Upper lobe of right lung (tissue), 1 donor: ENCODE results near the gene MORC3. TPM values are rescaled to one million over a fixed set of nuclear protein-coding genes. Genes with fewer than 3 reads are reported as not detected.

Experiments used
- ATAC-seq: fragments of 200-7000 bp; cut with Tn5 transposase; one replicate; pipeline ENCODE4 v1.9.1; 2020; ENCODE audit warnings: mild to moderate bottlenecking, moderate library complexity
- DNase-seq: peaks from one replicate; pipeline ENCODE4 v3.0.0-alpha.2; 2020
- H3K27ac ChIP-seq: fragments of 200-600 bp; one replicate; pipeline ENCODE4 v1.8.0; 2022
- H3K27me3 ChIP-seq: fragments of 200-600 bp; one replicate; pipeline ENCODE4 v1.8.0; 2022; ENCODE audit warnings: mild to moderate bottlenecking
- H3K36me3 ChIP-seq: fragments of 200-600 bp; one replicate; pipeline ENCODE4 v1.8.0; 2022
- H3K4me1 ChIP-seq: fragments of 200-600 bp; one replicate; pipeline ENCODE4 v1.8.0; 2022
- H3K4me3 ChIP-seq: fragments of 200-600 bp; one replicate; pipeline ENCODE4 v1.8.0; 2022; ENCODE audit warnings: mild to moderate bottlenecking
- H3K9me3 ChIP-seq: fragments of 200-600 bp; one replicate; pipeline ENCODE4 v1.8.0; 2022
- intact Hi-C: fragments of 100-400 bp; cut with DNase I; formaldehyde crosslinking; loops from one replicate; pipeline ENCODE4 v1.11.0; 2022
- total RNA-seq: library from RNA; stranded (reverse); fragmentation: NEBNext Ultra II Directional; extraction: Animal tissue kit (Norgen Biotek cat#: 25700); gene quantifications from one replicate; pipeline ENCODE4 v1.2.1, GENCODE V29; 2021
- TF ChIP-seq, protein P1 (sequence below): fragments of 200-600 bp; IDR thresholded peaks from one replicate; pipeline ENCODE4 v1.8.0; 2022; ENCODE audit warnings: antibody characterized with exemption
- donor health status: DM: no; HTN: yes; CAD: no; lungs with severe emphysema.

The MORC3 gene
- total RNA-seq, 1 donor from 2014 or later: 32.3 TPM

DNA sequence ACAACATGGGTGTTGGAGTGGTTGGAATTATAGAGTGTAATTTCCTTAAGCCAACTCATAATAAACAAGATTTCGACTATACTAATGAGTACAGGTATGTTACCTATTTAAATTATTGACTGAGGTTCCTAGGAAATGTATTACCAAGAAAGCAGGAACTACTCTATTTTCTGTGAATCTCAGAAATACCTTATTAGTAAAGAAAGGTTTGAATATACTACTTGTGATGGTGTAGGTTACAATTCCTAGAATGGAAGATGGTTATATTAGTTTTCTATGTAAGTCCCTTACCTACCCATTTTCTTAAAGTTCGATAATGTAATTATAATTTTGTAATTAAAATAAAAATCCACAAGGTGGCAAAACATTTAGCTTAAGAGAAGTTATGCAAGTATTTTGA lies 29.3 kb downstream of the MORC3 start:
- no peaks in the 10 kb centered on the region for H3K27me3 ChIP-seq
- TF ChIP-seq, protein P1, sequence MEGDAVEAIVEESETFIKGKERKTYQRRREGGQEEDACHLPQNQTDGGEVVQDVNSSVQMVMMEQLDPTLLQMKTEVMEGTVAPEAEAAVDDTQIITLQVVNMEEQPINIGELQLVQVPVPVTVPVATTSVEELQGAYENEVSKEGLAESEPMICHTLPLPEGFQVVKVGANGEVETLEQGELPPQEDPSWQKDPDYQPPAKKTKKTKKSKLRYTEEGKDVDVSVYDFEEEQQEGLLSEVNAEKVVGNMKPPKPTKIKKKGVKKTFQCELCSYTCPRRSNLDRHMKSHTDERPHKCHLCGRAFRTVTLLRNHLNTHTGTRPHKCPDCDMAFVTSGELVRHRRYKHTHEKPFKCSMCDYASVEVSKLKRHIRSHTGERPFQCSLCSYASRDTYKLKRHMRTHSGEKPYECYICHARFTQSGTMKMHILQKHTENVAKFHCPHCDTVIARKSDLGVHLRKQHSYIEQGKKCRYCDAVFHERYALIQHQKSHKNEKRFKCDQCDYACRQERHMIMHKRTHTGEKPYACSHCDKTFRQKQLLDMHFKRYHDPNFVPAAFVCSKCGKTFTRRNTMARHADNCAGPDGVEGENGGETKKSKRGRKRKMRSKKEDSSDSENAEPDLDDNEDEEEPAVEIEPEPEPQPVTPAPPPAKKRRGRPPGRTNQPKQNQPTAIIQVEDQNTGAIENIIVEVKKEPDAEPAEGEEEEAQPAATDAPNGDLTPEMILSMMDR: no peak
- ATAC-seq (no peak), DNase-seq (no peak)
- no peak overlapping the region for H3K27ac ChIP-seq
- H3K4me1 ChIP-seq: no peaks in the 10 kb centered on the region
- no peaks in the 10 kb centered on the region for H3K9me3 ChIP-seq
- intact Hi-C loops: no loop called here
- H3K4me3 ChIP-seq: no peak overlapping the region
- peaks cover 91% of the 10 kb centered on the region for H3K36me3 ChIP-seq

GRCh38 chr21:36350282-36350910 lies 30.4 kb downstream of the MORC3 start:
- H3K27me3 ChIP-seq: no peaks in the 10 kb centered on the region
- intact Hi-C loops: no loop called here
- TF ChIP-seq, protein P1: no peak
- H3K4me3 ChIP-seq: no peak overlapping the region
- no peaks in the 10 kb centered on the region for H3K9me3 ChIP-seq
- ATAC-seq (no peak), DNase-seq (no peak)
- H3K27ac ChIP-seq: no peak overlapping the region
- H3K4me1 ChIP-seq: no peaks in the 10 kb centered on the region
- peaks cover 88% of the 10 kb centered on the region for H3K36me3 ChIP-seq

GRCh38 chr21:36354918-36355680 lies 35.1 kb downstream of the MORC3 start:
- no peaks in the 10 kb centered on the region for H3K27me3 ChIP-seq
- intact Hi-C loops: no loop called here
- H3K4me3 ChIP-seq: no peak overlapping the region
- no peak for ATAC-seq
- no peaks in the 10 kb centered on the region for H3K4me1 ChIP-seq
- TF ChIP-seq, protein P1: no peak
- no peaks in the 10 kb centered on the region for H3K9me3 ChIP-seq
- no peak for DNase-seq
- no peak overlapping the region for H3K27ac ChIP-seq
- peaks cover 86% of the 10 kb centered on the region for H3K36me3 ChIP-seq

DNA sequence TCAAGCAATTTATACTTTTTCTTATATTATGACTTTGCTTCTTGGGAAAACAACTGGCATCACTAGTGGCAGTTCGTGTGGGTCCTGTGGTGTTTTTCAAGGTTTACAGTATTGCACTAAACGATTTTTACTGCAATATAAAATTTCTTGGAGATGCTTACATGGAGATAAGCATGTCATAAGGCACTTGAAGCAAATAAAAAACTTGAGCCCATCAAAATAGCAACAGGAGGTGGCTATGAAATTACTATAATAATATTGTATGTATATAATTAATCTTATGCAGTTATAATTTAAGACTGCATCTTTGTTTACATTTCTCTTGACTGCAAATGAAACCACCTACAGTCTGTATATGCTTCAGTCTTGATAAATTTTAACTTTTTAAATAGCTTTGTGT lies 35.9 kb downstream of the MORC3 start:
- TF ChIP-seq, protein P1: no peak
- Histone ChIP-seq H3K4me3 (no peak overlapping the region), H3K27ac (no peak overlapping the region), H3K4me1 (no peaks in the 10 kb centered on the region), H3K36me3 (peaks cover 90% of the 10 kb centered on the region), H3K27me3 (no peaks in the 10 kb centered on the region), H3K9me3 (no peaks in the 10 kb centered on the region)
- intact Hi-C loops: no loop called here
- DNase-seq (no peak), ATAC-seq (no peak)

GRCh38 chr21:36359185-36359584 lies 39.2 kb downstream of the MORC3 start:
- H3K4me3 ChIP-seq: no peak overlapping the region
- no peak overlapping the region for H3K27ac ChIP-seq
- no peak for ATAC-seq
- no peaks in the 10 kb centered on the region for H3K27me3 ChIP-seq
- no peak for DNase-seq
- no peaks in the 10 kb centered on the region for H3K9me3 ChIP-seq
- TF ChIP-seq, protein P1: no peak
- intact Hi-C loops: no loop called here
- H3K36me3 ChIP-seq: peaks cover 95% of the 10 kb centered on the region
- no peaks in the 10 kb centered on the region for H3K4me1 ChIP-seq
